Keratinocyte (primary cell): Measurements from ENCODE around the gene HMCN2.

Source experiments
- CTCF ChIP-seq, 3 experiments: IDR thresholded peaks in 1 of 3; conservative IDR thresholded peaks in 1 of 3; optimal IDR thresholded peaks in 1 of 3; 2 replicates in 2 of 3; 3 replicates in 1 of 3; pipeline versions ENCODE3 to v1.5.1; 2011; ENCODE audit warnings: low read length in 3 of 3, mild to moderate bottlenecking in 3 of 3, moderate library complexity in 2 of 3, control low read depth in 1 of 3, inconsistent platforms in 1 of 3; ENCODE audit not compliant: insufficient read depth in 2 of 3; ENCODE audit errors: extremely low read depth in 1 of 3
- EZH2 ChIP-seq: IDR thresholded peaks from one replicate; pipeline ENCODE4 v1.6.1; 2012; ENCODE audit warnings: inconsistent platforms, mild to moderate bottlenecking, low read length, moderate library complexity

- TF ChIP-seq CTCF (optimal IDR thresholded peaks at IDR 0.05 in 1 of 3, IDR thresholded peaks at IDR 0.05 in 1 of 3, conservative IDR thresholded peaks at IDR 0.05 in 1 of 3; ENCODE audit: extremely low read depth in 1 of 3, insufficient read depth in 2 of 3, low read length in 3 of 3): no peak
- no peak for TF ChIP-seq EZH2
Measured at GRCh38 chr9:130348341-130348740, 82.8 kb downstream of the HMCN2 start.
